Hepatocyte (in vitro differentiated cells): ENCODE measurements around the gene HDAC6.

ENCODE experiments used
- EZH2 ChIP-seq: fragments of 200-600 bp; sonication (generic); IDR thresholded peaks from 2 replicates; pipeline ENCODE4 v1.6.1; 2016; ENCODE audit warnings: antibody characterized with exemption, mild to moderate bottlenecking, borderline replicate concordance
- EZH2phosphoT487 ChIP-seq: fragments of 200-600 bp; sonication (generic); IDR thresholded peaks from one replicate; pipeline ENCODE4 v1.6.1; 2018; ENCODE audit warnings: antibody characterized with exemption, mild to moderate bottlenecking, low read depth, moderate library complexity; ENCODE audit not compliant: unreplicated experiment, severe bottlenecking
- TF ChIP-seq, protein P1 (sequence below): fragments of 200-600 bp; sonication (generic); IDR thresholded peaks from 2 replicates; pipeline ENCODE4 v1.5.1; 2016; ENCODE audit warnings: antibody characterized with exemption, mild to moderate bottlenecking; ENCODE audit not compliant: poor library complexity

DNA sequence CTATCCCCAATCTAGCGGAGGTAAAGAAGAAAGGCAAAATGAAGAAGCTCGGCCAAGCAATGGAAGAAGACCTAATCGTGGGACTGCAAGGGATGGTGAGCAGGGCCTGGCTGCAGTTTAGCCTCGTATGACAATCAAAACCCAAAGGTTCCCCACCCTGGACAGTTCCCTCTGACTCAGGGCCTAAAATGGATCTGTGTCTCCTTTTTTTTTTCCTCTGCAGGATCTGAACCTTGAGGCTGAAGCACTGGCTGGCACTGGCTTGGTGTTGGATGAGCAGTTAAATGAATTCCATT is 986 bp downstream of the HDAC6 start:
- TF ChIP-seq, protein P1, sequence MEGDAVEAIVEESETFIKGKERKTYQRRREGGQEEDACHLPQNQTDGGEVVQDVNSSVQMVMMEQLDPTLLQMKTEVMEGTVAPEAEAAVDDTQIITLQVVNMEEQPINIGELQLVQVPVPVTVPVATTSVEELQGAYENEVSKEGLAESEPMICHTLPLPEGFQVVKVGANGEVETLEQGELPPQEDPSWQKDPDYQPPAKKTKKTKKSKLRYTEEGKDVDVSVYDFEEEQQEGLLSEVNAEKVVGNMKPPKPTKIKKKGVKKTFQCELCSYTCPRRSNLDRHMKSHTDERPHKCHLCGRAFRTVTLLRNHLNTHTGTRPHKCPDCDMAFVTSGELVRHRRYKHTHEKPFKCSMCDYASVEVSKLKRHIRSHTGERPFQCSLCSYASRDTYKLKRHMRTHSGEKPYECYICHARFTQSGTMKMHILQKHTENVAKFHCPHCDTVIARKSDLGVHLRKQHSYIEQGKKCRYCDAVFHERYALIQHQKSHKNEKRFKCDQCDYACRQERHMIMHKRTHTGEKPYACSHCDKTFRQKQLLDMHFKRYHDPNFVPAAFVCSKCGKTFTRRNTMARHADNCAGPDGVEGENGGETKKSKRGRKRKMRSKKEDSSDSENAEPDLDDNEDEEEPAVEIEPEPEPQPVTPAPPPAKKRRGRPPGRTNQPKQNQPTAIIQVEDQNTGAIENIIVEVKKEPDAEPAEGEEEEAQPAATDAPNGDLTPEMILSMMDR, result no peak
- no peak for TF ChIP-seq EZH2phosphoT487
- no peak for TF ChIP-seq EZH2
